Parathyroid adenoma (tissue), 2 donors: ENCODE data around the gene GHDC.
"Not testable (repeated sequence)": the region's sequence is repeated elsewhere in the genome, so short reads cannot be mapped to it uniquely, and the experiment has no call there.

Source experiments
- H2AFZ ChIP-seq: fragments of 300-600 bp; sonication (generic); one replicate; pipeline ENCODE4 v1.7.0; 2017; ENCODE audit warnings: antibody characterized with exemption, mild to moderate bottlenecking
- H3K27ac ChIP-seq: fragments of 300-600 bp; sonication (generic); one replicate; pipeline ENCODE4 v1.7.0; 2017
- H3K27me3 ChIP-seq: fragments of 300-600 bp; sonication (generic); one replicate; pipeline ENCODE4 v1.7.0; 2017; ENCODE audit warnings: low read length; ENCODE audit not compliant: control insufficient read depth, insufficient read depth
- H3K36me3 ChIP-seq: fragments of 300-600 bp; sonication (generic); one replicate; pipeline ENCODE4 v1.7.0; 2017; ENCODE audit warnings: low read length; ENCODE audit not compliant: control insufficient read depth, insufficient read depth
- H3K4me1 ChIP-seq: fragments of 300-600 bp; sonication (generic); one replicate; pipeline ENCODE4 v1.7.0; 2017; ENCODE audit warnings: control low read depth
- H3K4me2 ChIP-seq: fragments of 300-600 bp; sonication (generic); one replicate; pipeline ENCODE4 v1.7.0; 2017; ENCODE audit warnings: low read length
- H3K4me3 ChIP-seq: fragments of 300-600 bp; sonication (generic); one replicate; pipeline ENCODE4 v1.7.0; 2017; ENCODE audit warnings: low read depth, low read length
- H3K79me2 ChIP-seq: fragments of 300-600 bp; sonication (generic); one replicate; pipeline ENCODE4 v1.7.0; 2017; ENCODE audit warnings: control low read depth
- H3K9ac ChIP-seq: fragments of 300-600 bp; sonication (generic); one replicate; pipeline ENCODE4 v1.7.0; 2017; ENCODE audit warnings: mild to moderate bottlenecking
- H3K9me3 ChIP-seq: fragments of 300-600 bp; sonication (generic); one replicate; pipeline ENCODE4 v1.7.0; 2017; ENCODE audit warnings: low read length; ENCODE audit not compliant: control insufficient read depth
- TF ChIP-seq, protein P1 (sequence below): fragments of 300-600 bp; sonication (generic); IDR thresholded peaks from one replicate; pipeline ENCODE4 v1.7.0; 2017; ENCODE audit warnings: antibody characterized with exemption, mild to moderate bottlenecking
- donor health status: primary hyperparathyroidism.

GHDC gene

DNA sequence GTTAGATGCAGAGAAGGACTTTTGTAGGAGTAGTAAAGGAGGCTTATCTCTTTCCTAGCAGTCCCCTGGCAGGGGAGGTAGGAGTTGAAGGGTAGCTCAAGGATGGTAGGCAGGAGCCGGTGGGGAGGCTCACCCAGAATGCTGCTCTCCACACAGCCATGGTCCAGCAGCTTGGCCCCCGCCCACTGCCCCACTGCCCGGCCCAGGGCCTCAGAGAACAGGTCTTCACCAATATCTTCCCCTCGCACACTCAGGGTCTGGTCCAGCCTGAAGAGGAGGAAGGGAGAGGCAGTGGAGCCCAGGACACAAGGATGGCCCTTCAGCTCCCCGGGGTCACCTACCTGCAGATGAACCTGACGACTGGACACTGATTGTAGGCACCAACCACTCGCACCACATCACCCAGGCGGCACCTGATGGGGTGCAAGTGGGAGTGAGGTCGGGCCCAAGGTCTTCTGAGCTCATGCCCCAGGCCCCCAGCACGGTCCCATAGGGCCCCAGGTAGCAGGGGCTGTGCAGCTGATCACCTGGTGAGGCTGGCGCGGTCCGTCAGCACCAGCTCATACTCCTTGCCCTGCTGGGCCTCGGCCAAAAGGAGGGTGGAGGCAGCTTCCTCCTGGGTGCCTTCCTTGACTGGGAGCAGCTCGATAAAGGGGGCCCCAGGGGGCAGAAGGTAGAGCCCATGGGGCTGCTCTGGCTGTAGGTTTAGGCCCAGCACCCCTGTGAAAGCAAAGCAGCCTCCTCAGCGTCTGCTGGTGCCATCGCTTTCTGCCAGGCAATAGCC is 3.6 kb downstream of the GHDC start:
- H3K36me3 ChIP-seq: no peaks in the 10 kb centered on the region
- no peaks in the 10 kb centered on the region for H3K9me3 ChIP-seq
- no peak overlapping the region for H3K9ac ChIP-seq
- TF ChIP-seq, protein P1, sequence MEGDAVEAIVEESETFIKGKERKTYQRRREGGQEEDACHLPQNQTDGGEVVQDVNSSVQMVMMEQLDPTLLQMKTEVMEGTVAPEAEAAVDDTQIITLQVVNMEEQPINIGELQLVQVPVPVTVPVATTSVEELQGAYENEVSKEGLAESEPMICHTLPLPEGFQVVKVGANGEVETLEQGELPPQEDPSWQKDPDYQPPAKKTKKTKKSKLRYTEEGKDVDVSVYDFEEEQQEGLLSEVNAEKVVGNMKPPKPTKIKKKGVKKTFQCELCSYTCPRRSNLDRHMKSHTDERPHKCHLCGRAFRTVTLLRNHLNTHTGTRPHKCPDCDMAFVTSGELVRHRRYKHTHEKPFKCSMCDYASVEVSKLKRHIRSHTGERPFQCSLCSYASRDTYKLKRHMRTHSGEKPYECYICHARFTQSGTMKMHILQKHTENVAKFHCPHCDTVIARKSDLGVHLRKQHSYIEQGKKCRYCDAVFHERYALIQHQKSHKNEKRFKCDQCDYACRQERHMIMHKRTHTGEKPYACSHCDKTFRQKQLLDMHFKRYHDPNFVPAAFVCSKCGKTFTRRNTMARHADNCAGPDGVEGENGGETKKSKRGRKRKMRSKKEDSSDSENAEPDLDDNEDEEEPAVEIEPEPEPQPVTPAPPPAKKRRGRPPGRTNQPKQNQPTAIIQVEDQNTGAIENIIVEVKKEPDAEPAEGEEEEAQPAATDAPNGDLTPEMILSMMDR: no peak
- no peaks in the 10 kb centered on the region for H3K79me2 ChIP-seq
- no peak overlapping the region for H3K27ac ChIP-seq
- H3K27me3 ChIP-seq: no peaks in the 10 kb centered on the region
- no peak overlapping the region for H3K4me2 ChIP-seq
- no peak overlapping the region for H2AFZ ChIP-seq
- H3K4me1 ChIP-seq: peaks cover 8% of the 10 kb centered on the region
- H3K4me3 ChIP-seq: no peak overlapping the region

DNA sequence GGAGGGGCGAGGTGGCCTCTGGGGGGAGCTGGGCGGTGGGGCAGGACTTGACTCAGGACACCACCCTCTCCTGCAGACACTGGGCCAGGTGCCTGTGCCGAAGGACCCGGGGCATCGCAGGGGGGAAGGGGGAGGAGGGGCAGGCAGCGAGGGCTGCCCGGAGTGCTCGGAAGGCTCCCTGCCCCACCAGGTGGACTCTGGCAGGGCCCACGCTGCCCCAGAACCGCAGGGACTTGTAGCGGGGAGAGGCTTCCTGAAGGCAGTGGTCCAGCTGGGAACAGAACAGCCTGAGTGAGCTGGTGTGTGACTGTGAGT is 4.7 kb downstream of the GHDC start:
- TF ChIP-seq, protein P1: no peak
- no peaks in the 10 kb centered on the region for H3K79me2 ChIP-seq
- H3K4me1 ChIP-seq: peaks cover 10% of the 10 kb centered on the region
- no peaks in the 10 kb centered on the region for H3K9me3 ChIP-seq
- no peaks in the 10 kb centered on the region for H3K36me3 ChIP-seq
- H3K27me3 ChIP-seq: no peaks in the 10 kb centered on the region
- H3K4me3 ChIP-seq: no peak overlapping the region
- no peak overlapping the region for H2AFZ ChIP-seq
- no peak overlapping the region for H3K27ac ChIP-seq
- no peak overlapping the region for H3K9ac ChIP-seq
- no peak overlapping the region for H3K4me2 ChIP-seq

DNA sequence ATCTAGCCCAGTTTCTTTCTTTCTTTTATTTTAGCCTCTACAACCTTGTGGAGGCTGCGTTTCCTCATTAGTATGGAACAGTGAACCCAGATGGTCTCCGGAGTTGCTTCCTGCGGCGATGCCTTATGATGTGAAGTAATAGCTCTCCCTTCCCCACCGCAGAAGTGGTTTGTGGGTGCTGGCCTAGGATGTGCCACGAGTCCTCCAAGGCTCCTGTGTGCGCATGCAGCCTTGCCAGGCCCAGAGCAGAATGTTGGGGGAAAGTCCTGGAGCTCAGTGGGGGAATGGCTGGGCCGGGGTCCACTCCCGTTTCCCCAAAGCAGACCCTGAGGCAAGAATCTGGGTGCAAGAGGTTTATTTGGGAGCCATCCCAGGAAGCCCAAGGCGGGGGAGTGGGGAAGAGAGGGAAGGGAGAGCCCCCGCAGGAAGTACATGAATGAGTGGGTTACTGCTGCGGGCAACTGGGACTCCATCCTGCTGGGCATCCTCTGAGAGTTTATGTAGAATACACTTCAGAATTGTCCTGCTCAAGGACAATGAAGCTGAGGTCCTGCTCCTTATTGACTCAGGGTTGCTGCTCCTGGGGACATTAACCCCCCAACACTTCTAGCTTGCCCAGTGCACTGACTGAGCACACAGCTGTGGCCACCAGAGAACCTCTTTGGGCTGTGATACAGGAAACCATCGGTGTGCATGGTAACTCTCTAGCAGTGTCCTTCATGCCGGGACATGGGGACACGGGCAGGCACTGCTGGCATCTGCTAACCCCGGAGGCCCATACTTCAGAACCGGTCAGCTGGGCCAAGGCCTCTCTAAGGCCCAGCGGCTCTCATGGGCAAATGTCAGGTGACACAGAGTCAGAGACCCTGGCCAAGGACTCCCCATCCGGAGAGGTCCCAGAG is 5.3 kb downstream of the GHDC start:
- Histone ChIP-seq H3K9ac (no peak overlapping the region), H2AFZ (no peak overlapping the region), H3K36me3 (no peaks in the 10 kb centered on the region), H3K27ac (no peak overlapping the region), H3K4me3 (no peak overlapping the region), H3K79me2 (no peaks in the 10 kb centered on the region), H3K27me3 (no peaks in the 10 kb centered on the region), H3K9me3 (no peaks in the 10 kb centered on the region), H3K4me2 (no peak overlapping the region), H3K4me1 (peaks cover 14% of the 10 kb centered on the region)
- TF ChIP-seq, protein P1: no peak

DNA sequence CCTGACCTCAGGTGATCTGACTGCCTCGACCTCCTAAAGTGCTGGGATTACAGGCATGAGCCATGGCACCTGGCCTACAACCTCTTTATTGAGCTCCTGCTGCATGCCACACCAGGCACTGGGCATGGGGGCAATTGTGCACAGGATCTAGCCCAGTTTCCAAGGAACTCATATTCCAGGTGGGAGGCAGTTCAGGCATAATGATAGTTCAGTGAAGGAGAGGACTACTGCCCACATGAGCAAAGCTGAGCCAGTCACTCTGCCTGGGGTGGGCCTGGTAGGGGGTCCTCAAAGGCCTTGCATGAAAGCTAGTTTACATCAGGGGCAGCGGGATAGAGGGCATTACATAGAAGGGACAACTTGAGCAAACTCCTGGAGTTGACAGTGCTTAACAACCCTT is 6.5 kb downstream of the GHDC start:
- H2AFZ ChIP-seq: no peak overlapping the region
- H3K4me1 ChIP-seq: peaks cover 14% of the 10 kb centered on the region
- H3K36me3 ChIP-seq: no peaks in the 10 kb centered on the region
- no peak overlapping the region for H3K9ac ChIP-seq
- no peaks in the 10 kb centered on the region for H3K79me2 ChIP-seq
- H3K4me3 ChIP-seq: no peak overlapping the region
- H3K27me3 ChIP-seq: no peaks in the 10 kb centered on the region
- H3K27ac ChIP-seq: no peak overlapping the region
- no peak overlapping the region for H3K4me2 ChIP-seq
- no peaks in the 10 kb centered on the region for H3K9me3 ChIP-seq
- TF ChIP-seq, protein P1: no peak

DNA sequence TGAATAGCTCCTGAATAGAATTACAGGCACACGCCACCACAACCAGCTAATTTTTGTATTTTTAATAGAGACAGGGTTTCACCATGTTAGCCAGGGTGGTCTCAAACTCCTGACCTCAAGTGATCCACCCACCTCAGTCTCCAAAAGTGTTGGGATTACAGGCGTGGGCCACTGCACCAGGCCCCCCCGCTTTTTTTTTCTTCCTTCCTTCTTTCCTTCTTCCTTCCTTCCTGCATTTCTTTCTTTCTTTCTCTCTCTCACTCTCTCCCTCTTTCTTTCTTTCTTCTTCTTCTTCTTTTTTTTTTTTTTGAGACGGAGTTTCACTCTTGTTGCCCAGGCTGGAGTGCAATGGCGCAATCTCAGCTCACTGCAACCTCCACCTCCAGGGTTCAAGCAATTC is 8.1 kb downstream of the GHDC start:
- not testable (repeated sequence) for H2AFZ ChIP-seq, H3K79me2 ChIP-seq, H3K4me2 ChIP-seq, H3K9me3 ChIP-seq, H3K27me3 ChIP-seq, H3K36me3 ChIP-seq, H3K4me3 ChIP-seq, H3K27ac ChIP-seq, H3K9ac ChIP-seq
- peaks cover 16% of the 10 kb centered on the region for H3K4me1 ChIP-seq
